VCaP (cell line): ENCODE data around the gene CANT1.

ENCODE experiments used
- H3K27ac ChIP-seq: fragments of 450-650 bp; 2 replicates; pipeline ENCODE4 v1.5.1; 2017
- CTCF ChIP-seq: fragments of 450-650 bp; conservative IDR thresholded peaks from 2 replicates; pipeline ENCODE4 v1.5.1; 2017; ENCODE audit warnings: mild to moderate bottlenecking, moderate library complexity

CANT1 gene

GRCh38 chr17:79029327-79030009, 19.9 kb upstream of the CANT1 start:
- no peak overlapping the region for H3K27ac ChIP-seq
- TF ChIP-seq CTCF = no peak

- peak; percentile 42 for TF ChIP-seq CTCF
- no peak overlapping the region; the same call in 1 of the 2 replicates for H3K27ac ChIP-seq
These were observed 19.1 kb upstream of the CANT1 start for GRCh38 chr17:79028496-79029326.

GRCh38 chr17:79027925-79028491, 18.4 kb upstream of the CANT1 start:
- H3K27ac ChIP-seq = no peak overlapping the region; the same call in 1 of the 2 replicates

GRCh38 chr17:79027274-79027924, 17.8 kb upstream of the CANT1 start:
- peak overlapping the region; percentile 93; the same call in 1 of the 2 replicates for H3K27ac ChIP-seq
- TF ChIP-seq CTCF = no peak

More at GRCh38 chr17:79027925-79028491, 18.4 kb upstream of the CANT1 start:
- no peak for TF ChIP-seq CTCF

GRCh38 chr17:79026376-79027273, 17.1 kb upstream of the CANT1 start:
- H3K27ac ChIP-seq = peak overlapping the region; percentile 93

More at GRCh38 chr17:79026376-79027273, 17.1 kb upstream of the CANT1 start:
- TF ChIP-seq CTCF = no peak
